Uterus (tissue), 2 donors: ENCODE measurements around the gene NUPR1.

Experiments
- CTCF ChIP-seq, 4 experiments: fragments of 200-600 bp in 2 of 4; fragments of 450-650 bp in 2 of 4; sonication (generic) in 2 of 4; IDR thresholded peaks; one replicate each; pipeline ENCODE4 v1.5.1; 2016 to 2019; ENCODE audit warnings: antibody characterized with exemption in 4 of 4, mild to moderate bottlenecking in 2 of 4, moderate library complexity in 1 of 4
- POLR2A ChIP-seq, 2 donors: fragments of 450-650 bp; IDR thresholded peaks; one replicate each; pipeline ENCODE4 v1.6.1; 2016; ENCODE audit warnings: antibody characterized with exemption in 2 of 2, mild to moderate bottlenecking in 1 of 2, moderate library complexity in 1 of 2

- no peak for TF ChIP-seq CTCF (IDR thresholded peaks at IDR 0.05)
- TF ChIP-seq POLR2A (IDR thresholded peaks at IDR 0.05) = no peak
These were observed 38.9 kb downstream of the NUPR1 start for GRCh38 chr16:28499854-28500253.
